Natural killer cell (primary cell): ENCODE data around the gene LHX3. TPM values are rescaled to one million over a fixed set of nuclear protein-coding genes. Genes with fewer than 3 reads are reported as not detected.

Experiments
- ATAC-seq, 3 donors: fragments of 150-1000 bp in 2 of 3; fragments of 200-7000 bp in 1 of 3; cut with Tn5 transposase; 1 replicate in 1 of 3; 2 replicates in 2 of 3; pipeline ENCODE4 v1.10.0; 2021; ENCODE audit warnings: mild to moderate bottlenecking in 2 of 3, moderate library complexity in 2 of 3
- DNase-seq, 2 donors: peaks; one replicate each; pipeline versions ENCODE4 v3.0.0 to v3.0.0-alpha.2; 2013 to 2021; ENCODE audit warnings: mixed read lengths in 1 of 2
- H3K27ac ChIP-seq: one replicate; pipeline ENCODE4 v1.5.1; 2013; ENCODE audit warnings: mild to moderate bottlenecking, low read length
- H3K27me3 ChIP-seq: one replicate; pipeline ENCODE4 v1.6.1; 2013; ENCODE audit warnings: low read length; ENCODE audit not compliant: control insufficient read depth, insufficient read depth
- H3K36me3 ChIP-seq: one replicate; pipeline ENCODE4 v1.6.1; 2013; ENCODE audit warnings: low read length; ENCODE audit not compliant: control insufficient read depth, insufficient read depth
- H3K4me1 ChIP-seq: one replicate; pipeline ENCODE4 v1.6.1; 2013; ENCODE audit warnings: low read length; ENCODE audit not compliant: control insufficient read depth, insufficient read depth
- H3K4me3 ChIP-seq: one replicate; pipeline ENCODE4 v1.5.1; 2013; ENCODE audit warnings: low read length
- H3K9me3 ChIP-seq: one replicate; pipeline ENCODE4 v1.6.1; 2013; ENCODE audit warnings: low read length; ENCODE audit not compliant: control insufficient read depth, insufficient read depth
- H3K27ac Mint-ChIP-seq, 2 donors: one replicate each; pipeline ENCODE4 v1.8.0; 2022; ENCODE audit warnings: mild to moderate bottlenecking in 2 of 2, mixed read lengths in 2 of 2, moderate library complexity in 1 of 2
- H3K27me3 Mint-ChIP-seq, 2 donors: one replicate each; pipeline ENCODE4 v1.8.0; 2022; ENCODE audit warnings: low read depth in 2 of 2, mixed read lengths in 2 of 2
- H3K36me3 Mint-ChIP-seq: one replicate; pipeline ENCODE4 v1.8.0; 2022; ENCODE audit warnings: mixed read lengths
- H3K4me1 Mint-ChIP-seq, 2 donors: one replicate each; pipeline ENCODE4 v1.8.0; 2022; ENCODE audit warnings: mixed read lengths in 2 of 2
- H3K4me3 Mint-ChIP-seq: one replicate; pipeline ENCODE4 v1.8.0; 2022; ENCODE audit warnings: mild to moderate bottlenecking, moderate library complexity, mixed read lengths
- H3K9me3 Mint-ChIP-seq, 2 donors: one replicate each; pipeline ENCODE4 v1.8.0; 2022; ENCODE audit warnings: mixed read lengths in 2 of 2
- WGBS: methylation state at CpG from one replicate; pipeline ENCODE4 v1.1.7; 2013; ENCODE audit warnings: missing lambda C conversion rate; ENCODE audit not compliant: insufficient coverage; 5-methylcytosine and 5-hydroxymethylcytosine counted together
- intact Hi-C: fragments of 100-400 bp; cut with micrococcal nuclease; formaldehyde crosslinking; loops from one replicate; pipeline ENCODE4 v1.14.2; 2022
- total RNA-seq, 4 donors: library from RNA; stranded (reverse); fragments of 120-200 nt in 1 of 4; gene quantifications; one replicate each; pipeline versions ENCODE4 v1.2.3 to v1.2.4, GENCODE V29; 2013 to 2022
- TF ChIP-seq, protein P1 (sequence below): fragments of 200-600 bp; IDR thresholded peaks from one replicate; pipeline ENCODE4 v1.8.0; 2022; ENCODE audit warnings: antibody characterized with exemption

The LHX3 gene
- total RNA-seq, 3 donors from 2014 or later (not counting 1 experiment from before 2014, with no cell fraction given) = 0.38 TPM; not detected in 2

DNA sequence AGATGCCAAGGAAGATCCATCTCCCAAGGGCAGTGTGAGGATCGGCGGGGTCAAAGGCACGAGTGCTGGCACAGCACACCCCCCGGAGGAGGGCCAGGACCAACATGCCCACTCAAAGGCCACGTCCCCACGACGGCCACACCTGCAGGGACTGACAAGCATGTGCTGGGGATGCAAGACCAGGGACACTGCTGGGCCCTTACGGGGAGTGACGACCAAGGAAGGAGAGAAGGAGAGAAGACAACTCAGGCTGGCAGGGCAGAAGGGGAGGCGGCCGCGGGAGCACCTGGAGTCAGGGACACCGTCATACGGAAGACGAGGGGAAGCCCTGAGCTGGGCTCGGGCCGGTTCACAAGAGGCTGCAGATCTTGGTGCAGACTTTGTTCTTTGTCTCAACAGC, 30.2 kb upstream of the LHX3 start:
- Mint-ChIP-seq H3K36me3 (no peaks in the 10 kb centered on the region), H3K4me3 (no peak overlapping the region), H3K4me1 (peaks cover 21 to 39% of the 10 kb centered on the region in 2 donors), H3K9me3 (no peaks in the 10 kb centered on the region), H3K27me3 (no peaks in the 10 kb centered on the region), H3K27ac (no peak overlapping the region)
- H3K36me3 ChIP-seq = peaks cover 21% of the 10 kb centered on the region
- DNase-seq (no peak), ATAC-seq (no peak)
- intact Hi-C loops = no loop called here
- no peaks in the 10 kb centered on the region for H3K27me3 ChIP-seq
- 95% methylated on average over 17 of the region's 17 CpGs for WGBS
- TF ChIP-seq, protein P1, sequence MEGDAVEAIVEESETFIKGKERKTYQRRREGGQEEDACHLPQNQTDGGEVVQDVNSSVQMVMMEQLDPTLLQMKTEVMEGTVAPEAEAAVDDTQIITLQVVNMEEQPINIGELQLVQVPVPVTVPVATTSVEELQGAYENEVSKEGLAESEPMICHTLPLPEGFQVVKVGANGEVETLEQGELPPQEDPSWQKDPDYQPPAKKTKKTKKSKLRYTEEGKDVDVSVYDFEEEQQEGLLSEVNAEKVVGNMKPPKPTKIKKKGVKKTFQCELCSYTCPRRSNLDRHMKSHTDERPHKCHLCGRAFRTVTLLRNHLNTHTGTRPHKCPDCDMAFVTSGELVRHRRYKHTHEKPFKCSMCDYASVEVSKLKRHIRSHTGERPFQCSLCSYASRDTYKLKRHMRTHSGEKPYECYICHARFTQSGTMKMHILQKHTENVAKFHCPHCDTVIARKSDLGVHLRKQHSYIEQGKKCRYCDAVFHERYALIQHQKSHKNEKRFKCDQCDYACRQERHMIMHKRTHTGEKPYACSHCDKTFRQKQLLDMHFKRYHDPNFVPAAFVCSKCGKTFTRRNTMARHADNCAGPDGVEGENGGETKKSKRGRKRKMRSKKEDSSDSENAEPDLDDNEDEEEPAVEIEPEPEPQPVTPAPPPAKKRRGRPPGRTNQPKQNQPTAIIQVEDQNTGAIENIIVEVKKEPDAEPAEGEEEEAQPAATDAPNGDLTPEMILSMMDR = no peak
- H3K4me1 ChIP-seq = peaks cover 37% of the 10 kb centered on the region
- no peak overlapping the region for H3K4me3 ChIP-seq
- no peak overlapping the region for H3K27ac ChIP-seq
- H3K9me3 ChIP-seq = no peaks in the 10 kb centered on the region

GRCh38 chr9:136234597-136234996, 29.7 kb upstream of the LHX3 start:
- no peaks in the 10 kb centered on the region for H3K36me3 Mint-ChIP-seq
- 93% methylated on average over 21 of the region's 21 CpGs for WGBS
- ATAC-seq = no peak
- intact Hi-C loops = no loop called here
- Histone ChIP-seq H3K27ac (no peak overlapping the region), H3K4me1 (peaks cover 32% of the 10 kb centered on the region), H3K36me3 (peaks cover 21% of the 10 kb centered on the region), H3K9me3 (no peaks in the 10 kb centered on the region), H3K27me3 (no peaks in the 10 kb centered on the region), H3K4me3 (no peak overlapping the region)
- H3K9me3 Mint-ChIP-seq = no peaks in the 10 kb centered on the region
- H3K4me3 Mint-ChIP-seq = no peak overlapping the region
- H3K27ac Mint-ChIP-seq = no peak overlapping the region
- DNase-seq = no peak
- peaks cover 21 to 37% of the 10 kb centered on the region in 2 donors for H3K4me1 Mint-ChIP-seq
- TF ChIP-seq, protein P1 = no peak
- no peaks in the 10 kb centered on the region for H3K27me3 Mint-ChIP-seq

DNA sequence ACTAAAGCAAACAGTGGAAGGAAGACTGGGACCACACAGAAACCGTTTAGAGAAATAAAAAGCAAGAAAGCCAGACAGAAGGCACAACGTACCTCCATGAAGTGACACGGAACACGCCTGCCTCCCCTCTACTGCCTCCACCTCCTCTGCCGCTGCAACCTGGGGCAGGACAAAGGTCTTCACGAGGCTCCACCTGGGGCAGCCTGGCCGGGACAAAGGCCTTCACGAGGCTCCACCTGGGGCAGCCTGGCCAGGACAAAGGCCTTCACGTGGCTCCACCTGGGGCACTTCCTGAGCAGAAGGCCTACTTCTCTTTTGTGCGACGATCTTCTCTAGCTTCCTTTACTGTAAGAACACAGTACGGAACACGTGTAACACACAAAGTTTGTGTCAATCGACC, 28.9 kb upstream of the LHX3 start:
- no peaks in the 10 kb centered on the region for H3K27me3 Mint-ChIP-seq
- no peak overlapping the region for H3K27ac Mint-ChIP-seq
- intact Hi-C loops = no loop called here
- Histone ChIP-seq H3K27ac (no peak overlapping the region), H3K4me1 (peaks cover 24% of the 10 kb centered on the region), H3K9me3 (no peaks in the 10 kb centered on the region), H3K36me3 (peaks cover 21% of the 10 kb centered on the region), H3K4me3 (no peak overlapping the region), H3K27me3 (no peaks in the 10 kb centered on the region)
- 80% methylated on average over 14 of the region's 14 CpGs for WGBS
- H3K36me3 Mint-ChIP-seq = no peaks in the 10 kb centered on the region
- H3K9me3 Mint-ChIP-seq = no peaks in the 10 kb centered on the region
- no peak overlapping the region for H3K4me3 Mint-ChIP-seq
- DNase-seq = no peak
- TF ChIP-seq, protein P1 = no peak
- ATAC-seq = no peak
- H3K4me1 Mint-ChIP-seq = peaks cover 21 to 36% of the 10 kb centered on the region in 2 donors

DNA sequence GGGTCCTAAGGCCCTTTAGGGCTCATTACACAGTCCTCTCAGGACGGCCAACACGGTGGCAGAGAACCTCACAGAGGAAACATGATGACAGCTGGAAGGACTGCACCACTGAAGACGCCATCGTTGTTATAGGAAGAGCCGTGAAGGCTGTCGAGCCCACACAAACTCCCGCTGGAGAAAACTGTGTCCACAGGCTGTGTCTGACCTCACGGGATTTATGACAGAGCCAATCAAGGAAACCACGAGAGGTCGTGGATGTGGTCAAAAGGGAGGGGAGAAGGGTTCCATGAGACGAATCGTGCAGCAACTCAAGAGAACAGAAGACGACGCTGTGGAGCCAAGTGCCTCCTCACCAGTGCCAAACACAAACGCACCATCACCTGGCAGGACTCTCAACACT, 28.5 kb upstream of the LHX3 start:
- no peaks in the 10 kb centered on the region for H3K9me3 ChIP-seq
- H3K36me3 Mint-ChIP-seq = no peaks in the 10 kb centered on the region
- WGBS = 49% methylated on average over 15 of the region's 15 CpGs
- ATAC-seq (no peak), DNase-seq (no peak)
- peaks cover 20% of the 10 kb centered on the region for H3K4me1 ChIP-seq
- no peaks in the 10 kb centered on the region for H3K27me3 Mint-ChIP-seq
- intact Hi-C loops = no loop called here
- H3K4me3 ChIP-seq = no peak overlapping the region
- H3K4me1 Mint-ChIP-seq = peaks cover 21 to 33% of the 10 kb centered on the region in 2 donors
- no peaks in the 10 kb centered on the region for H3K27me3 ChIP-seq
- no peak overlapping the region for H3K4me3 Mint-ChIP-seq
- H3K27ac Mint-ChIP-seq = no peak overlapping the region
- H3K27ac ChIP-seq = no peak overlapping the region
- TF ChIP-seq, protein P1 = no peak
- no peaks in the 10 kb centered on the region for H3K9me3 Mint-ChIP-seq
- H3K36me3 ChIP-seq = peaks cover 21% of the 10 kb centered on the region
